ELF-1 (cell line): ENCODE measurements around the gene CLEC4G.

Experiments used
- DNase-seq: peaks from one replicate; pipeline ENCODE4 v3.0.0-alpha.2; 2016; ENCODE audit warnings: low read depth, low spot score

The CLEC4G gene

GRCh38 chr19:7697721-7698287 lies 34.1 kb downstream of the CLEC4G start:
- no peak for DNase-seq

GRCh38 chr19:7694499-7694898 lies 37.4 kb downstream of the CLEC4G start:
- DNase-seq: no peak

GRCh38 chr19:7692417-7693088 lies 39.4 kb downstream of the CLEC4G start:
- DNase-seq: no peak

- no peak for DNase-seq
Measured at GRCh38 chr19:7691497-7691896, 40.4 kb downstream of the CLEC4G start.

GRCh38 chr19:7690779-7691258 lies 41.1 kb downstream of the CLEC4G start:
- DNase-seq: no peak

GRCh38 chr19:7689165-7689564 lies 42.7 kb downstream of the CLEC4G start:
- no peak for DNase-seq

GRCh38 chr19:7687177-7687576 lies 44.7 kb downstream of the CLEC4G start:
- DNase-seq: no peak

- DNase-seq: peak; percentile 44
Measured at GRCh38 chr19:7685546-7686445, 46.1 kb downstream of the CLEC4G start.

- no peak for DNase-seq
Measured at GRCh38 chr19:7682175-7682855, 49.6 kb downstream of the CLEC4G start.

GRCh38 chr19:7681340-7682174 lies 50.4 kb downstream of the CLEC4G start:
- peak; percentile 71 for DNase-seq

- DNase-seq: peak; percentile 85
Measured at GRCh38 chr19:7680606-7681339, 51.1 kb downstream of the CLEC4G start, which contains the start of gene TRAPPC5. TRAPPC5 (plus strand) TSS chr19:7680833; CDS start chr19:7682254, 1,421 bp downstream.

GRCh38 chr19:7679771-7680605 lies 51.9 kb downstream of the CLEC4G start:
- no peak for DNase-seq

- no peak for DNase-seq
Measured at GRCh38 chr19:7678971-7679751, 52.7 kb downstream of the CLEC4G start.
